ENCODE measurements around the gene CASS4. TPM values are rescaled to one million over a fixed set of nuclear protein-coding genes. Genes with fewer than 3 reads are reported as not detected.

The CASS4 gene
- total and polyA plus RNA-seq, 9 of the 15 experiments (the other 6 are each of a cell fraction or from before 2014, with no cell fraction given) = 8.1 to 53.8 (median 26.7) TPM

- TF ChIP-seq SMAD1 (IDR thresholded peaks at IDR 0.05; ENCODE audit: low read depth, low read length, partially characterized antibody) = peak; percentile 67
- peak; percentile 93; the same call in 1 of the 2 replicates for TF ChIP-seq RERE (CRISPR knock-in tag; IDR thresholded peaks at IDR 0.05; ENCODE audit: borderline replicate concordance)
- peak; percentile 52 for TF ChIP-seq RBM39 (optimal IDR thresholded peaks at IDR 0.05; ENCODE audit: low read depth, low read length)
- TF ChIP-seq ELF4 (CRISPR knock-in tag; IDR thresholded peaks at IDR 0.05) = peak; percentile 64; the same call in 1 of the 2 replicates
- TF ChIP-seq ZNF609 (CRISPR knock-in tag; IDR thresholded peaks at IDR 0.05; ENCODE audit: borderline replicate concordance) = peak; percentile 98
- TF ChIP-seq TAL1 (IDR thresholded peaks at IDR 0.05) = peak; percentile 98
- peak; percentile 98 for TF ChIP-seq DPF2 (IDR thresholded peaks at IDR 0.05)
- peak; percentile 100 for TF ChIP-seq CBFA2T3 (IDR thresholded peaks at IDR 0.05)
- TF ChIP-seq PCBP2 (IDR thresholded peaks at IDR 0.05; ENCODE audit: low read depth, low read length, poor library complexity, severe bottlenecking) = no peak
- peak; percentile 74; the same call in 1 of the 2 replicates for TF ChIP-seq CREM (IDR thresholded peaks at IDR 0.05; ENCODE audit: low read depth)
- TF ChIP-seq JUND (IDR thresholded peaks at IDR 0.05; ENCODE audit: borderline replicate concordance, low read depth, low read length) = peak; percentile 88
- TF ChIP-seq JUND (tag; IDR thresholded peaks at IDR 0.05; ENCODE audit: borderline replicate concordance, low read depth, low read length) = peak; percentile 80; the same call in 1 of the 3 replicates
- TF ChIP-seq SMARCA5 (IDR thresholded peaks at IDR 0.05) = no peak
- TF ChIP-seq NBN (IDR thresholded peaks at IDR 0.05; ENCODE audit: low read depth) = peak; percentile 99
- TF ChIP-seq XRCC5 (IDR thresholded peaks at IDR 0.05; ENCODE audit: low read depth, low read length) = peak; percentile 45; the same call in 1 of the 2 replicates
- TF ChIP-seq ZNF316 (IDR thresholded peaks at IDR 0.05) = peak; percentile 94
- peak; percentile 94 for TF ChIP-seq RNF2 (IDR thresholded peaks at IDR 0.05)
- TF ChIP-seq MYC (IDR thresholded peaks at IDR 0.05; ENCODE audit: low read depth, low read length) = peak; percentile 94
- TF ChIP-seq MYC (CRISPR knock-in tag; IDR thresholded peaks at IDR 0.05; ENCODE audit: borderline replicate concordance, low read depth) = no peak
- TF ChIP-seq GTF2F1 (IDR thresholded peaks at IDR 0.05; ENCODE audit: low read depth, low read length) = 0 out of 2 replicates have a peak, but pooled peaks have one; percentile 50
These were observed at the start of gene CASS4 (continued) for GRCh38 chr20:56411759-56412472.
